MM.1S (cell line): Measurements from ENCODE around the gene SNRNP40.

Experiments used
- DNase-seq: peaks from one replicate; pipeline ENCODE4 v3.0.0-alpha.2; 2015
- H2AFZ ChIP-seq: fragments of 300-600 bp; sonication (generic); 2 replicates; pipeline ENCODE4 v1.6.0; 2016; ENCODE audit warnings: antibody characterized with exemption, low read length
- H3F3A ChIP-seq: fragments of 300-600 bp; sonication (generic); 2 replicates; pipeline ENCODE4 v1.6.1; 2016; ENCODE audit warnings: mild to moderate bottlenecking, antibody characterized with exemption, low read length, moderate library complexity, mixed read lengths; ENCODE audit not compliant: insufficient read depth
- H3K27ac ChIP-seq: fragments of 300-600 bp; sonication (generic); 2 replicates; pipeline ENCODE4 v1.5.1; 2016; ENCODE audit warnings: mild to moderate bottlenecking, low read length
- H3K27me3 ChIP-seq: fragments of 300-600 bp; sonication (generic); replicated peaks from 2 replicates; pipeline ENCODE4 v1.6.0; 2016; ENCODE audit warnings: low read length; ENCODE audit not compliant: insufficient read depth
- H3K36me3 ChIP-seq: fragments of 300-600 bp; sonication (generic); replicated peaks from 2 replicates; pipeline ENCODE4 v1.6.1; 2016; ENCODE audit warnings: mild to moderate bottlenecking, low read length, mixed read lengths; ENCODE audit not compliant: insufficient read depth
- H3K4me1 ChIP-seq: fragments of 300-600 bp; sonication (generic); 2 replicates; pipeline ENCODE4 v1.6.1; 2016; ENCODE audit warnings: low read length, mixed read lengths
- H3K4me2 ChIP-seq: fragments of 300-600 bp; sonication (generic); 2 replicates; pipeline ENCODE4 v1.6.0; 2016; ENCODE audit warnings: low read depth, low read length
- H3K4me3 ChIP-seq: fragments of 300-600 bp; sonication (generic); 2 replicates; pipeline ENCODE4 v1.5.1; 2016; ENCODE audit warnings: low read length, mixed read lengths
- H3K79me2 ChIP-seq: fragments of 300-600 bp; sonication (generic); 2 replicates; pipeline ENCODE4 v1.6.1; 2016; ENCODE audit warnings: mixed run types, low read length, mixed read lengths
- H3K9ac ChIP-seq: fragments of 300-600 bp; sonication (generic); 2 replicates; pipeline ENCODE4 v1.6.1; 2016; ENCODE audit warnings: low read length, mixed read lengths
- H3K9me2 ChIP-seq: fragments of 300-600 bp; sonication (generic); replicated peaks from 2 replicates; pipeline ENCODE4 v1.6.1; 2016; ENCODE audit warnings: mild to moderate bottlenecking, low read length, mixed read lengths; ENCODE audit not compliant: insufficient read depth
- H3K9me3 ChIP-seq: fragments of 300-600 bp; sonication (generic); replicated peaks from 2 replicates; pipeline ENCODE4 v1.6.1; 2016; ENCODE audit warnings: mild to moderate bottlenecking, low read length, mixed read lengths; ENCODE audit not compliant: insufficient read depth
- H4K20me1 ChIP-seq: fragments of 300-600 bp; sonication (generic); 2 replicates; pipeline ENCODE4 v1.6.1; 2016; ENCODE audit warnings: mild to moderate bottlenecking, low read length, moderate library complexity, mixed read lengths; ENCODE audit not compliant: insufficient read depth
- CTCF ChIP-seq: fragments of 300-600 bp; sonication (generic); IDR thresholded peaks from 2 replicates; pipeline ENCODE4 v1.5.1; 2016; ENCODE audit warnings: antibody characterized with exemption, low read length, mixed read lengths
- EZH2 ChIP-seq: fragments of 300-600 bp; sonication (generic); optimal IDR thresholded peaks from 2 replicates; pipeline ENCODE3; 2017; ENCODE audit warnings: low read depth, mild to moderate bottlenecking, antibody characterized with exemption, low read length, mixed read lengths
- EZH2phosphoT487 ChIP-seq: fragments of 300-600 bp; sonication (generic); IDR thresholded peaks from 2 replicates; pipeline ENCODE4 v1.6.1; 2018; ENCODE audit warnings: antibody characterized with exemption, low read length

The SNRNP40 gene

DNA sequence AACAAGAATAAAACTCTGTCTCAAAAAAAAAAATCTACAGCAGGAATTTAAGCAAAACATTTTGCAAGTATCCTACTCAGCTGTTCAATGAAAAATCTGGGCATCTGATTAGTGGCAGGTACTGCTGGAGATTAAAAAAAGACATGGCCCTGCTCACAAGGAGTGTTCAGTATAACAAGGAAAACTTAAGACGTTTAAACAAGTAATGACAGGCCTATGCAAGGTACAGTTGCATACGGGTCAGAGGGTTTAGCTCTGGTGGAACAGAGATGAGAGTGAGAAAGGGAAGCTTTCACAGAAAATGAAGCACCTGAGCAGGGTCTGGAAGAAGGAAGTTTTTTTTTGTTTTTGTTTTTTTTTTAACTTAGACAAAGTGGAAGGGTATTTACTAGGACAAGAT is 23.0 kb downstream of the SNRNP40 start:
- peaks cover 15% of the 10 kb centered on the region for H3K79me2 ChIP-seq
- DNase-seq = no peak
- no peak overlapping the region for H3K4me3 ChIP-seq
- no peak overlapping the region for H2AFZ ChIP-seq
- H3F3A ChIP-seq = no peaks in the 10 kb centered on the region; the same call in 1 of the 2 replicates
- no peaks in the 10 kb centered on the region for H3K27me3 ChIP-seq
- peaks cover 25% of the 10 kb centered on the region for H3K36me3 ChIP-seq
- no peaks in the 10 kb centered on the region for H3K4me1 ChIP-seq
- no peaks in the 10 kb centered on the region for H3K9me3 ChIP-seq
- no peak overlapping the region for H3K27ac ChIP-seq
- no peak for TF ChIP-seq CTCF
- no peak for TF ChIP-seq EZH2
- TF ChIP-seq EZH2phosphoT487 = no peak
- no peaks in the 10 kb centered on the region for H3K9me2 ChIP-seq
- no peaks in the 10 kb centered on the region; the same call in 1 of the 2 replicates for H4K20me1 ChIP-seq
- no peak overlapping the region for H3K9ac ChIP-seq
- no peak overlapping the region for H3K4me2 ChIP-seq

GRCh38 chr1:31272369-31272768 is 24.2 kb downstream of the SNRNP40 start:
- Histone ChIP-seq H3K79me2 (peaks cover 15% of the 10 kb centered on the region), H2AFZ (no peak overlapping the region), H4K20me1 (no peaks in the 10 kb centered on the region; the same call in 1 of the 2 replicates), H3K9ac (no peak overlapping the region), H3K4me2 (no peak overlapping the region), H3K36me3 (peaks cover 28% of the 10 kb centered on the region), H3K9me2 (no peaks in the 10 kb centered on the region), H3K27ac (no peak overlapping the region), H3K27me3 (no peaks in the 10 kb centered on the region), H3K9me3 (no peaks in the 10 kb centered on the region), H3K4me3 (no peak overlapping the region), H3F3A (no peaks in the 10 kb centered on the region; the same call in 1 of the 2 replicates), H3K4me1 (no peaks in the 10 kb centered on the region)
- TF ChIP-seq EZH2 = no peak
- TF ChIP-seq EZH2phosphoT487 = no peak
- TF ChIP-seq CTCF = no peak
- DNase-seq = no peak

DNA sequence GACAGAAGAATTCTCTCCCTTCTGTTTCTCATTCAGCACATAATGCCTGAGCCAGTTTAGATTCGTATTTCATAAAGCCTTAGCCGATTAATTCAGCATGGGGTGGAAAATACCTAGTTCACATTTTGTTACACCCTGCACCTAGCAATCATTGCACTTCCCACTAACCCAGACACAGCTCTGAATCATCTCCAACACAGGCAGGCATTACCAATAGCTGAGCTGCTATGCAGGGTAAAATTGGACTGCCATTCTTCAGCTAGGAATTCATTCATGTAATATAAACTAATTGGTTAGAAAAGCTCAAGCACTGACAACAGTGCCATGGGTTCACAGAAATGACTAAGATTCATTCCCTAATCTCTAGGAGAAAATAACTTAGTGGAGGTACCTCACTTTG is 30.0 kb downstream of the SNRNP40 start:
- no peak overlapping the region for H3K4me2 ChIP-seq
- TF ChIP-seq EZH2phosphoT487 = no peak
- TF ChIP-seq EZH2 = no peak
- H3K27ac ChIP-seq = no peak overlapping the region
- H3K4me3 ChIP-seq = no peak overlapping the region
- no peak overlapping the region for H3K9ac ChIP-seq
- H3K9me2 ChIP-seq = no peaks in the 10 kb centered on the region
- DNase-seq = no peak
- no peaks in the 10 kb centered on the region for H3K79me2 ChIP-seq
- no peaks in the 10 kb centered on the region for H3K27me3 ChIP-seq
- no peaks in the 10 kb centered on the region for H4K20me1 ChIP-seq
- no peaks in the 10 kb centered on the region for H3K9me3 ChIP-seq
- H3K4me1 ChIP-seq = no peaks in the 10 kb centered on the region
- peaks cover 26% of the 10 kb centered on the region for H3K36me3 ChIP-seq
- H2AFZ ChIP-seq = no peak overlapping the region
- no peaks in the 10 kb centered on the region; the same call in 1 of the 2 replicates for H3F3A ChIP-seq

DNA sequence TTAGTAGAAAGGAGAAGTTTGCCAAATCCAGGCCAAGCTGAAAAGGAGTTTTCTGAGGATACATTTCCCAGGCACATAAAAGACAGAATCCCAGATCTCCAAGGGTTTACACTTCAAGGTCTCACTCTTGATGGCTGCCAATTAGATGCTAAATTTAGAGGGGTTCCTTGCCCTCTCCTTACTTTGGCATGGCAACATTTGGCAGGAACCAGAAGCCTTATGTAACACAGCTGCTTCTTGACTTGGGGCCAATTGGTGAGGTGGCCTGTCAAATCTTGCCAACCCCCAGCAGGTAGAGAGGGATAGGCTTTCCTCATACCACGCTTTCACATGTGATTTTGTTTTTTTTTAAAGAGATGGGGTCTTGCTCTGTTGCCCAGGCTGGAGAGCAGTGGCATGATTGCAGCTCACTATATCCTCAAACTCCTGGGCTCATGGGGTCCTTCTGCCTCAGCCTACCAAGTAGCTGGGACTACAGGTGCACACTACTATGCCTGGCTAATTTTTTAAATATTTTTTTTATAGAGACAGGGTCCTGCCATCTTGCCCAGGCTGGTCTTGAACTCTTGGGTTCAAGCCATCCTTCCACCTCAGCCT is 31.7 kb downstream of the SNRNP40 start:
- no peaks in the 10 kb centered on the region; the same call in 1 of the 2 replicates for H3F3A ChIP-seq
- H3K9me2 ChIP-seq = no peaks in the 10 kb centered on the region
- no peak overlapping the region for H3K27ac ChIP-seq
- H3K36me3 ChIP-seq = peaks cover 12% of the 10 kb centered on the region
- no peak for TF ChIP-seq EZH2phosphoT487
- TF ChIP-seq EZH2 = no peak
- no peak for TF ChIP-seq CTCF
- H3K79me2 ChIP-seq = no peaks in the 10 kb centered on the region
- no peak overlapping the region for H3K4me2 ChIP-seq
- no peak overlapping the region for H2AFZ ChIP-seq
- H3K4me1 ChIP-seq = no peaks in the 10 kb centered on the region
- H3K4me3 ChIP-seq = no peak overlapping the region
- no peaks in the 10 kb centered on the region for H3K9me3 ChIP-seq
- no peak for DNase-seq
- no peak overlapping the region for H3K9ac ChIP-seq
- H3K27me3 ChIP-seq = no peaks in the 10 kb centered on the region
- no peaks in the 10 kb centered on the region for H4K20me1 ChIP-seq
